HepG2 (cell line): ENCODE data around the gene GBE1. TPM values are rescaled to one million over a fixed set of nuclear protein-coding genes. Genes with fewer than 3 reads are reported as not detected.

ENCODE experiments used
- ATAC-seq: fragments of 200-7000 bp; cut with Tn5 transposase; 3 replicates; pipeline ENCODE4 v1.9.1; 2020; ENCODE audit warnings: mild to moderate bottlenecking, moderate library complexity
- BruUV-seq: library from RNA; stranded (reverse); fragments of 400-500 nt; replicated peaks from 2 replicates; lab custom pipeline; 2021; lab: Mats Ljungman, UMichigan
- CTCF ChIA-PET: fragments of 300-600 bp; formaldehyde crosslinking; extraction: SDS; loops from one replicate; lab custom pipeline; 2021; ENCODE audit warnings: low total read pairs, inconsistent platforms, low intra/inter-chr PET ratio; lab: Yijun Ruan, JAX
- POLR2A ChIA-PET: fragments of 350-600 bp; sonication (Branson Sonifier 250); formaldehyde crosslinking; loops from one replicate; lab custom pipeline; 2020; ENCODE audit warnings: antibody characterized with exemption, inconsistent platforms; lab: Yijun Ruan, JAX
- DNase-seq: peaks from one replicate; pipeline ENCODE4 v3.0.0-alpha.2; 2015; ENCODE audit warnings: low spot score
- FAIRE-seq: peaks from 3 replicates; lab custom pipeline; 2011; peaks lifted over from hg19 to GRCh38; lab: Jason Lieb, UNC
- H2AFZ ChIP-seq: one replicate; pipeline ENCODE4 v1.6.1; 2011; ENCODE audit warnings: low read length, inconsistent platforms
- H3K27ac ChIP-seq: fragments of 300-600 bp; 3 replicates; pipeline ENCODE4 v1.8.0; 2011; ENCODE audit warnings: mixed run types, mild to moderate bottlenecking, mixed read lengths, low read length, inconsistent platforms; ENCODE audit not compliant: insufficient read depth; ENCODE audit errors: extremely low read length
- H3K27me3 ChIP-seq, 2 experiments: fragments of 200-600 bp in 1 of 2; 2 replicates in 1 of 2; 3 replicates in 1 of 2; pipeline versions ENCODE4 v1.6.0 to v1.8.0; 2011; ENCODE audit warnings: low read length in 2 of 2, mild to moderate bottlenecking in 2 of 2, moderate library complexity in 2 of 2, inconsistent platforms in 1 of 2; ENCODE audit not compliant: insufficient read depth in 2 of 2, control insufficient read depth in 1 of 2
- H3K36me3 ChIP-seq, 2 experiments: fragments of 200-600 bp in 1 of 2; replicated peaks in 1 of 2; 2 replicates in 1 of 2; 3 replicates in 1 of 2; pipeline versions ENCODE4 v1.5.1 to v1.8.0; 2011; ENCODE audit warnings: low read length in 2 of 2, inconsistent platforms in 1 of 2; ENCODE audit not compliant: insufficient read depth in 2 of 2, control insufficient read depth in 1 of 2
- H3K4me1 ChIP-seq: 2 replicates; pipeline ENCODE4 v1.5.1; 2012; ENCODE audit warnings: low read length, inconsistent platforms; ENCODE audit not compliant: insufficient read depth
- H3K4me2 ChIP-seq: 2 replicates; pipeline ENCODE4 v1.6.0; 2011; ENCODE audit warnings: low read depth, low read length, inconsistent platforms
- H3K4me3 ChIP-seq, 3 experiments: fragments of 200-600 bp in 1 of 3; sonication (generic), shearing (Covaris generic) in 1 of 3; replicated peaks in 1 of 3; 2 replicates each; pipeline ENCODE4 v1.5.1; 2011 to 2016; ENCODE audit warnings: low read length in 3 of 3, inconsistent platforms in 2 of 3, low read depth in 2 of 3, mild to moderate bottlenecking in 2 of 3, control low read depth in 1 of 3, mixed read lengths in 1 of 3; ENCODE audit not compliant: insufficient read depth in 1 of 3
- H3K79me2 ChIP-seq: one replicate; pipeline ENCODE4 v1.6.1; 2011; ENCODE audit warnings: low read length, inconsistent platforms; ENCODE audit not compliant: insufficient read depth
- H3K9ac ChIP-seq: 2 replicates; pipeline ENCODE4 v1.6.0; 2011; ENCODE audit warnings: mild to moderate bottlenecking, low read depth, low read length, inconsistent platforms; ENCODE audit not compliant: insufficient read depth
- H3K9me3 ChIP-seq: 2 replicates; pipeline ENCODE4 v1.5.1; 2012; ENCODE audit warnings: mild to moderate bottlenecking, low read length
- H4K20me1 ChIP-seq: 2 replicates; pipeline ENCODE4 v1.6.0; 2011; ENCODE audit warnings: inconsistent platforms, mild to moderate bottlenecking, low read length, moderate library complexity; ENCODE audit not compliant: insufficient read depth
- BCL6 ChIP-seq: IDR thresholded peaks from 2 replicates; pipeline ENCODE4 v1.6.1; 2016; ENCODE audit warnings: missing genetic modification reagents, missing compliant biosample characterization
- CREB3 ChIP-seq: sonication (generic); formaldehyde crosslinking; IDR thresholded peaks from 2 replicates; pipeline ENCODE4 v1.5.0; 2020; ENCODE audit warnings: missing genetic modification reagents
- HINFP ChIP-seq: sonication (generic); formaldehyde crosslinking; IDR thresholded peaks from 2 replicates; pipeline ENCODE4 v1.4.0; 2020; ENCODE audit warnings: low read depth, mild to moderate bottlenecking, missing genetic modification reagents
- TBP ChIP-seq: sonication (generic); formaldehyde crosslinking; IDR thresholded peaks from 2 replicates; pipeline ENCODE4 v1.5.0; 2020; ENCODE audit warnings: missing genetic modification reagents
- ZBTB38 ChIP-seq: sonication (generic); formaldehyde crosslinking; IDR thresholded peaks from 2 replicates; pipeline ENCODE4 v1.5.1; 2020; ENCODE audit warnings: mild to moderate bottlenecking, missing genetic modification reagents
- ZBTB40 ChIP-seq, 2 experiments: fragments of 450-650 bp in 1 of 2; sonication (generic) in 1 of 2; formaldehyde crosslinking in 1 of 2; IDR thresholded peaks; 2 replicates each; pipeline versions ENCODE4 v1.6.1 to v1.8.0; 2016 to 2022; ENCODE audit warnings: antibody characterized with exemption in 1 of 2, mild to moderate bottlenecking in 1 of 2, missing genetic modification reagents in 1 of 2
- ZFP82 ChIP-seq: sonication (generic); formaldehyde crosslinking; IDR thresholded peaks from 2 replicates; pipeline ENCODE4 v1.5.1; 2020; ENCODE audit warnings: mild to moderate bottlenecking, missing genetic modification reagents, borderline replicate concordance
- ZNF280B ChIP-seq: sonication (generic); formaldehyde crosslinking; IDR thresholded peaks from 2 replicates; pipeline ENCODE4 v1.5.0; 2020; ENCODE audit warnings: missing genetic modification reagents, mild to moderate bottlenecking, borderline replicate concordance
- ZNF292 ChIP-seq: sonication (generic); formaldehyde crosslinking; IDR thresholded peaks from 2 replicates; pipeline ENCODE4 v1.8.1; 2022; ENCODE audit warnings: mild to moderate bottlenecking, low read depth, missing genetic modification reagents, borderline replicate concordance
- ZNF878 ChIP-seq: sonication (generic); formaldehyde crosslinking; IDR thresholded peaks from 2 replicates; pipeline ENCODE4 v1.8.1; 2023; ENCODE audit warnings: mild to moderate bottlenecking, missing genetic modification reagents, moderate library complexity
- WGBS: methylation state at CpG from one replicate; pipeline ENCODE4 v1.1.6; 2017; ENCODE audit warnings: low lambda C conversion rate; 5-methylcytosine and 5-hydroxymethylcytosine counted together
- in situ Hi-C: cut with HindIII; loops from 2 replicates; pipeline ENCODE4 v1.10.0; 2017; ENCODE audit warnings: low pct_unique_long_range_greater_than_20kb; ENCODE audit not compliant: extremely low pct_ligation_motif_present
- intact Hi-C: fragments of 100-400 bp; cut with micrococcal nuclease; formaldehyde crosslinking; loops from one replicate; pipeline ENCODE4 v1.10.0; 2022; ENCODE audit not compliant: unreplicated experiment
- polyA plus RNA-seq, 8 experiments: library from polyadenylated mRNA; depleted of rRNA in 3 of 8; stranded (reverse) in 7 of 8; unstranded in 1 of 8; fragments of >200 nt; fragmentation: Illumina TruSeq in 4 of 8; extraction: Trizol in 4 of 8; gene quantifications; 2 replicates each; pipeline versions ENCODE4 v1.2.1 to v1.2.3, GENCODE V29; 2011 to 2016; ENCODE audit warnings: low read depth in 4 of 8, missing spikeins in 1 of 8, mixed read lengths in 1 of 8; ENCODE audit not compliant: insufficient read depth in 1 of 8
- total RNA-seq, 5 experiments: library from RNA; depleted of rRNA; stranded (reverse); fragments of >200 nt; fragmentation: Illumina TruSeq; extraction: Trizol; gene quantifications; 2 replicates each; pipeline ENCODE4 v1.2.3, GENCODE V29; 2016; ENCODE audit warnings: low read depth in 1 of 5

Gene GBE1
- total and polyA plus RNA-seq, 2 of the 13 experiments (the other 11 are each of a cell fraction or from before 2014, with no cell fraction given) = 22.9 to 36.1 TPM

GRCh38 chr3:81709606-81710005, 51.8 kb downstream of the GBE1 start:
- in situ Hi-C loops (no loop called here), intact Hi-C loops (no loop called here)
- BruUV-seq = no TSS peak
- CTCF ChIA-PET = no interaction called here
- no peak for DNase-seq
- Histone ChIP-seq H2AFZ (no peak overlapping the region), H3K4me3 (no peak overlapping the region), H3K36me3 (no peaks in the 10 kb centered on the region; a peak in 1 of 5 replicates), H3K79me2 (peaks cover 10% of the 10 kb centered on the region), H4K20me1 (no peaks in the 10 kb centered on the region; the same call in 1 of the 2 replicates), H3K9me3 (no peaks in the 10 kb centered on the region), H3K27ac (no peak overlapping the region), H3K4me2 (no peak overlapping the region), H3K9ac (no peak overlapping the region), H3K27me3 (no peaks in the 10 kb centered on the region), H3K4me1 (no peaks in the 10 kb centered on the region)
- 61% methylated on average over 2 of the region's 2 CpGs for WGBS
- no peak for FAIRE-seq
- ATAC-seq = no peak
- POLR2A ChIA-PET = no interaction called here
- TF ChIP-seq TBP (no peak), HINFP (CRISPR knock-in tag) (no peak), ZBTB40 (IDR thresholded peaks at IDR 0.05) (no peak), ZBTB40 (CRISPR knock-in tag; IDR thresholded peaks at IDR 0.05) (no peak), ZNF878 (no peak), CREB3 (CRISPR knock-in tag) (no peak), BCL6 (CRISPR knock-in tag) (no peak), ZFP82 (CRISPR knock-in tag) (no peak), ZNF280B (no peak), ZBTB38 (CRISPR knock-in tag) (no peak), ZNF292 (no peak)
